HG03064 (cell line): Measurements from ENCODE around the gene AUTS2.

ENCODE experiments used
- ATAC-seq: cut with Tn5 transposase; IDR thresholded peaks from one replicate; pipeline ENCODE4 v1.9.1; 2021; ENCODE audit warnings: low read depth; ENCODE audit not compliant: unreplicated experiment

AUTS2 gene

DNA sequence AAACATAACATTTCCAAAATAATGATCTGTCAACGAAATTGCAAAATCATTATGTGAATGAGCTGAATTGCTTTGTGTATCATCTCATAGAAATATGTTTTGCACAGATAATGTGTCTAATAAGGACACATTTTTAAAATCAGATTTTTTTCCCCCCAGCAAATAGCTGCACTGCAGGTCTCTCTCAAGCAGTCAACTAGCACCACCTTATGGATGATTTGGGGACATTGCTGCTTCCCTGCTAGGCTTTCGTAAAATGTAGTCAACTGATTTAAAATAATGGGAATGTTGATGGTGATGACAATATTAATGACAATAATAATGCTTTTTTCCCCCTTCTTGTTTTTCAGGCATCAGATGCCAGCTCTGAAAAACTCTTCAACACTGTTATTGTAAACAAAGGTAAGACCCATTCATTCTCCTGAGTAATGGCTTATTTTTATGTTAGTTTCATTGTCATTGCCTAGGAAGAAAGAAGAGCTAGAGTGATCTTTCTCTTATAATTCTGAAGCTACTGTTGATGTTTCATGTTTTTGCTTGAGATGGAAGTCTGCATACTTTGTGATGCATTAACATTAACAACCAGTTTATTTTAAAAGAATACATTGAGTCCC is 1100.1 kb downstream of the AUTS2 start:
- ATAC-seq = no peak

DNA sequence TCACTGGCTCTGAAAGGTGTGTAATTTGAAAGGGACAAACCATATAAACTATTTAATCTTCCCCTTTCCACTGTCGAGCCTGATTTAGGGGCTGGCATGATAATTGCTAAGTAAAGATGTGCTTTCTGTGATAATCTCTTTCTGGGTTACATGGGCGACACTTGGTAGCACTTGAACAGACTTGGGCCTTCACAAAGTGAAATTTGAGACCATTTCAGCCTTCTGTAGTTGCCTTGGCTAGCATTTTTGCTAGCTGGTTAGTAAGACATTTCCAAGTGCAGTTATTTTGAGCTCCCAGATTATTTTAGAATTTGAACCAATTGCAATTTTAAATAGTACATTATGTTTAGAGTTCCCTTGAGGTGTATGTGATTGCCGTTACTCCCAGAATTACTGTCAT is 1101.0 kb downstream of the AUTS2 start:
- ATAC-seq = no peak

DNA sequence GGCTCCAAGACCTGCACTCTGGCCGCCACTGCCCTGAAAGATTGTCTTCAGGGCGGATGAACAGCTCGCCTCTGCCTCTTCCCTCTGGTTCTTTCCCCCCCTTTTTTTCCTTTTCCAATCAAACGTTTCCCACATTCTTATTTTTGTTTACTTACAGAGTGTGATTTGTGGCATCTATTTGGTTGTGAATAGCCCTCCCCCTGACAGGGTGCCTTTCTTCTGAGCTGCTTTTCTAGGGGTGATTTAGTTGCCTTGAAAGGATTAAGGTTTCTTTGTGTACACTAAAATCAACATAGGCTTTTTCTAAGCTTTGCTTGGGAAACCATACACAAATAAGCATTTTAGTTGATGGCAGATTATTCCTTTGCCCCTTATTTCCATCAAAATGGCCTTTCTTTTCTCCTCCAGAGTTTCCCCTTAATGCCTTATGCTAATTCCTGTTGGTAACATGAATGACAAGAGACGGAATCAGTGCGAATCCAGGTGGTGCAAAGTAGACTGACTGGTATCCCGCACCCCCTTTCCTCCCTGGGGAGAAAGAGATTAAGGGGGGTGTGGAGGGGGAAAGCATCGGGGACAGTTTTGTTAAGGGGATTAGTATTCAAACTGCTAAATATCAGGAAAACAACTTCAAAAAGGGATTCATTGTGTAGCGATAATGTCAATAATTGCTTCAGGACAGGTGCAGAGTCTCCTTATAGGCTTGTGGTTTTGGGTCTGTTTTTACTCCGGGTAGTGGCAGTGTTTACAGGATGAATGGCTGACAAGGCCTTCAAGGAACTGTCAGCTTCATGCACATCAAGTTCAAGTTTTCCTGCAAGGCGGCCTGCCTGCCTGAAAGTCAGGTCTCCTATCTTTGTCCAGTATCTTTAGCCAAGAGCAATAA is 1102.0 kb downstream of the AUTS2 start:
- ATAC-seq = no peak

DNA sequence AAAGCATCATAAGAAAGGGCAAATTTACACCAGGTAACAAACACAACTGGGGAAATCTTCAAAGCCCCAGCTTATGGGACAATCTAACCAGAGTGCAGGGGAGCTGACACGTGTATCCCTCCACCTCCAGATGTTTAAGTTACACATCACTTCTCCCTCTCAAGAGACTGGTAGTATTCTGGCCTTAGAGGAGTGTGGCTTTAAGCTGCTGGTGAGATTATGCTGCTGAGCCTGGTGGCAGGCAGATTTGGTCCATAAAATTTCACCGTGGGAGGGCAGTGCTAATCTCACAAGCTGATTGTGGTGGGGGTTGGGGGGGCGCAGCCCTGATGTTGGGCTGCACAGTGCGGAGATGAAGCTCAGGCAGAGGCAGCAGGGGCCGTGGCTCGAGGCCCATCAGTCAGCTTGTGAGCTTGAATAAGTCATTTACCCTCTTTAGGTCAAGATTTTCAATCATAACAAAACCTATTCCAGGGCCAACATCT is 1102.7 kb downstream of the AUTS2 start:
- no peak for ATAC-seq

DNA sequence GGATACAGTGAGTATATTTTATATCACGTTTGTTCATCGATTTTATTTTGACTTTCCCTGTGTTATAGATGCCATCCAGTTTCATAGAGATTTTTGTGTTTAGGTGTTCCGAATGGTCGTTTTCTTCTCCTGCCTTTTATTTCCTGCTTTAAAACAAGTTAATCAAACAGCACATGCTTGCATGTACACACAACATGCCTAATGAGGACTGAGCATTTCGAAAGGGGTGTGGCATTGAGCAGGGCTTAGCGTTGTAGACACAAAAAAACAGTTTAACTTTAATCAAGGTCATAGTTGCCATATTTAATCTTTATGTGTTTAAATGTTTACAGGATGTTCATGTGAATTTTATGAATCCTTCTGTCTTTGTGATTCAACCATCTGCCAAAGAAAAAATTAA is 1103.2 kb downstream of the AUTS2 start:
- ATAC-seq = no peak

DNA sequence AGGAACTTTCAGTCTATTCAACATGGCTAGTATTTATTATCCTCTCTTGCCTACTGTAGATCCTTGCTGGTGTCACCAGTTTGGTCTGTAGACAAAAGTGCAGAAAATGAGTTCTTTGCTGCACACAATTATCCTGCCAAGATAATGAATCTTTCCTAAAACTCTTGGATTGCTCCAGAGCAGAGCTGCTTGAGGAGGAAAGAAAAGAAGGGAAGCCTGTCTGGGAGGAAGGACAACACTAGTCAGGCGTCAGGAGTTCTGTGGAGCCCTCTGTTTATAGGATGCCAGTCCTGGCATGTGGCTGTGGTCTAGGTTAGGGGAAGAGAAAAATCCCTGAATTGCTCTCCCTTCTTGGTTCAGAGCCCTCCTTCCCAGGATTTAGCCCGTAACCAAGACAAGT is 1103.7 kb downstream of the AUTS2 start:
- no peak for ATAC-seq

DNA sequence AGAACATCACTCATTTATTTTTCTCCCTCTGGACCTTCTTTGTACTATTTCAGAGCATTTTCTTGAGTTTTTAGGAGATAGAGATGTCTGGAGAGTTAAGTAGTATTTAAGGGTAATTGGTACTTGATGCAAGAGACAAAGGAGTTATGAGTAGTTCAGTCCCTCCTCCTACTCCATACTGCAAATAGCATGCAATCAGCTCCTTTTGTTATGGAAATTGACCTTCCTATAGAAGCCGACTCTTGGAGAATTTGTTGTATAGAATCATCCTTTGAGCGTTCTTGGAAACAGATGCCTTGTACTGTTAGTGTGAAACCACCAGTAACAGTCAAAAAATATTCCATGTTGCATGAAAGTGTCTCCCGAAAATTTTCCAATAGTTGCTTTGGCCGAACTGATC is 1105.5 kb downstream of the AUTS2 start:
- ATAC-seq = no peak

DNA sequence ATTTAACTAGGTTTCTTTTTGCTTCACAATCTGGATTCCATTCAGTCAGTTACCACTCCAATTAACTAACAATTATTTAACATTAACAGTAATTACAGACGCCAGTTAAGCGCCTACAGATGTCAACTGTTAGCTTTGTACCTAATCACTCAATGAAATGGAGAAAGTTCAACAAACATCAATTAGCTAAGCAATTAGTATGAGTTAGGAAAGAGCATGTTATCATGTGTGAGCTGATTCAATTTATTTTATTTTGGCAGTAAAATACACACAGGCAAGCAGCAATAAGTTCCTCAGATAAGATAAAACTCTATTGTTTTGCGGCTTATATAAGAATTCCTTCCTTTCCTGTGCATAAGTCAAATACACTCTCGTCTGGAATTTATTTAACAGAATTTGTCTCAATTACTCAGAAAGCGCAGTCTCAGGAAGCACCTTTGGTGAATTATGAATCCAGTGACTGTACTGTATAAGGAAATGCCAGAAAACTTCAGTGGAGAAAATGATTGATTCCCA is 1106.6 kb downstream of the AUTS2 start:
- ATAC-seq = no peak

DNA sequence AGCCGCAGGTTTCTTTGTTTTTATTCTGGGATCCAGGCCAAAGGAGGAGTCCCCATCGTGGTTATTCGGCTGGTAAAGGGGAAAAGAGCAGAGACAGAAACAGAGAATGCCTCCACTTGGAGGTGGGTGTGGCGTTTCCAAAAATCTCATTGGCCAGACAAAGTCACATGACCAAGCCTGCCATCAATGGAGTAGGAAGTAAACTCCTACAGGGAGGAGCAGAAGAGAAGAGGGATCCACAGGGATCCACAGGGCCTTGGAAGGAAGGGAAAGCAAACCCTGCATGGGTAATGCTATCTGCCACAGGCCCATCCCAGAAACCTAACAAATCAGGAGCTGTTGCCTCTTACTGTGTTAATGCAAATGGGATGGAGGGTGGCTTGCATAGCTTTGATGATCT is 1107.9 kb downstream of the AUTS2 start:
- no peak for ATAC-seq

DNA sequence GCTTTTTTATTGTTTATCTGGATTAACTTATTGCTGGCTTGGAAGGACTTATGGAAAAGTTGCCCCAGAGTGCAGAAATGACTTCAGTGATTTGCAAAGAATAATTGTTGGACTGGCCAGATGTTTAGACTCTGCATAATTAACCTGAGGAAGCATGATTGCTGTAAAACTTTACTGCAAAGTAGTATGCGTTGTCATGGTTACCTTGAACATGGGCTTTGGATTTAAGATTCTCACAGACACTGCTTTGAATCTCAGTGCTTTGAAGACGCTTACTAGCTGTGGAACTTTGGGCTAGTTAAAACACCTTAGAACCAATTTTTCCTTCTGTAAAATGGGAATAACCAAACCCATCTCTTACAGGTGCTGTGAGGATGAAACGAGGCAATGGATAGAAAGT is 1108.4 kb downstream of the AUTS2 start:
- ATAC-seq = no peak

DNA sequence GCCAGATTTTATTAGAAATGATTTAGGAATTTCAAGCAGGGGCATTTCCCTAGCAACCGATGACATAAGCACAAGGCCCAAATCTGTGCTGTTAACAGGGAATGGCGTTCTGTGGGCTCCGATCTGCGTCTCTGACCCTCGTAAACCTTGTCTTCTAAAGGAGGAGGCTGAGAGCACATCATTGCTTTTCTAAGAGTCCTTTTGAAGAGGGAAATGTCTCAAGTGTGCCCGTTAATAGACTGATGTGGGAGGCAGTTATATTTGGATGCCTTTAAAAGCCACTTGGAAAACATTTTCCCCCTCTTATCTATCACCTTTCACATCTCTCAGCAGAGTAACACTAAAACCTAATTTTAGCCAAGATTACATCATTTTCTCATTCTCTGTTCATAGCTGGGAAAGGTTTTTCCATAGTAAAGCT is 1109.6 kb downstream of the AUTS2 start:
- no peak for ATAC-seq

DNA sequence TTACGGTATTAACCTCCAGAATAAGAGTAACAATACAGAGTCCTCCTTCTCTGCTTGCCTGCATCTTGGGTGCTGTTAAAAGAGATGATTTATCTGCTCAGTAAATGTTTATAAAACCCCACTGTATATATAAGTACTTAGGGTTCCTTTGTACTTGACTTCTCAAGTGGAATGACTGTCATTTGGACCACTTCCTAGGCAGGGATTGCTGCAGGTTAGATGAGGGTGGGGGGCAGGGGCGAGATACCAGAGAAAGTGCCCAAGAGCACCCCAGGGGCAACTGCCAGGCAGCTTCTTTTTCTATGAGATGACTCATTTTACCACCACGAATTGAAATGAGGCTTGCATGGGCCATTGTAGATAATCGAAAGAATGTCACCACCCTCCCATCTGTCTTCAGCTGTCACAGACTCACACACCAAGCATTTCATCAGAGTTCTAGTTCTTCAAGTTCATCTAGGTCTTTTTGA is 1111.8 kb downstream of the AUTS2 start:
- no peak for ATAC-seq

DNA sequence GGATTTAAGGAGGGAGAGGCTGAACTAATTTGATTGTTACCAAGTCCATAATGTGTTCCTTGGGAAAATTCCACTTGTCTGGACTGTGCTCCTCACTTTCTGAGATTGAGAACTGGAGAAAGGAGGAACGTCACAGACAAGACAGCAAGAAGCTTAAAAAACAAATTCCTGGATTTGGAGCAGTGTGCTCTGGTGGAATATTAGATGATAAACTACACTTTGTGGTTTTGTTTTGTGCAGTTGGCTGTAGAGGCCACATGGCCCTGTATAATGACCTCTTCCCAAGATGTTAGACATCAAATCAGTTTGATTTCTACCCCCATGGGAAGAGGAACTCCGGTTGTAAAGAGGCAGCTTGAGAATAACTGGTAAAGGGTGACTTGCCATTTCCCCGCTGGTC is 1112.4 kb downstream of the AUTS2 start:
- ATAC-seq = no peak

DNA sequence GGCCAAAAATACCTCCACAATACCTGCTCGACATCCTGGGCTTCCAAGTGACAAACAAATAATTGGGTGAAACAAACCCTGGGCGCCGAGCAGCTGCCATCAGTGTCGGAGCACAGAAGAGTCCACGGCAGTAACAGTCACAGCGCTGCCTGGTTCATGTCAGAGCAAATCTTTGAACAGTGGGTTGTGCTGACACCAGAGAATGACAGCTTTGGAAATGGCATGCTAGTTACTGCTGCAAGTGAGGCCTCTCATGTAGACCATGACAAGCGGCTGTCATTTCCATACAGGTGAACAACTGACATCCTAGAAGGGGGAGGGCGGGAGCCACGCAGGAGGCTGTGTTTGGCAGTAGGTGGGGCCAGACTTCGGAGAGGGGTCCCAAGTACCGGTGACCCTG is 1113.2 kb downstream of the AUTS2 start:
- ATAC-seq = no peak

DNA sequence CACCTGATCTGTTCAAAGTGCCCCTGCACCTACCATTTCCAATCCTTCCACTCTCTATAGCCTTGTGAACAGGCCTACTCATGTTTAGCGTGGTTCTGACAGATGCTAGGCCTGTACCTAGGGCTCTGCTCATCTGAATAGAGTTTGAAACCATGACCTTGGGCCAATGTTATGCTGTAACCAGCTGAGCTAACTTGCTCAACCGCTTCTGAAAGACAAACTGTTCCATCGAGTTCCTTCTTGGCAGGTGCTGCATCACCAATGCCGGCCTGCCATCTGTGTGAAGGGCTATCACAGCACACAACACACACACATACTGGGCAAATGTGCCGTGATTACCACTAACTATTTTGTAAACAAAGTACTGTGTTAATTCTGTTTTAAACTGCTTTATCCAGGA is 1114.7 kb downstream of the AUTS2 start:
- no peak for ATAC-seq

DNA sequence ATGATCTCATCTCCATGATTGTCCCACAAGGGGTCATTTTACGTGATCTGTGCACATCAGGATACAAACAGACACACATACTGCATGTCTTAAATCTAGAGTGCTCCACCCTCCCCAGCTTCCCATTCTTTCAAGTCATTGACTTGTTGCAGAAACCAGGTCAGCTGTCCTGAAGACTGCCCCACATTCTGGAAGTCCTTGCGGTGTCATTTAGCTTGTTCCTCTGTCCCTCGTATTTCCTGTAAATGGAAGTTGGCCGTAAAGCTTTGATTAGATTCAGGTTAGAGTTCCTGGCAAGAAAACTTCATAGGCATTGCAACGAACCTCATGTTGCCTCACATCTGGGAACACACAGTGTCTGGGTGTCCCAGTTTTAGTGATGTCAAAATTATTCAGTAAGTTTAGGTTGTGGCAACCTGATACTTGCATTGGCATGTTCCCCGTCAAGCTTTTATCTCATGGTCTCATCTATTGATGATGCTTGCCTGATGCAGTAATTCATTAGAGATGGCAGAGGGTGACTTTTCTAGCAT is 1116.3 kb downstream of the AUTS2 start:
- no peak for ATAC-seq

DNA sequence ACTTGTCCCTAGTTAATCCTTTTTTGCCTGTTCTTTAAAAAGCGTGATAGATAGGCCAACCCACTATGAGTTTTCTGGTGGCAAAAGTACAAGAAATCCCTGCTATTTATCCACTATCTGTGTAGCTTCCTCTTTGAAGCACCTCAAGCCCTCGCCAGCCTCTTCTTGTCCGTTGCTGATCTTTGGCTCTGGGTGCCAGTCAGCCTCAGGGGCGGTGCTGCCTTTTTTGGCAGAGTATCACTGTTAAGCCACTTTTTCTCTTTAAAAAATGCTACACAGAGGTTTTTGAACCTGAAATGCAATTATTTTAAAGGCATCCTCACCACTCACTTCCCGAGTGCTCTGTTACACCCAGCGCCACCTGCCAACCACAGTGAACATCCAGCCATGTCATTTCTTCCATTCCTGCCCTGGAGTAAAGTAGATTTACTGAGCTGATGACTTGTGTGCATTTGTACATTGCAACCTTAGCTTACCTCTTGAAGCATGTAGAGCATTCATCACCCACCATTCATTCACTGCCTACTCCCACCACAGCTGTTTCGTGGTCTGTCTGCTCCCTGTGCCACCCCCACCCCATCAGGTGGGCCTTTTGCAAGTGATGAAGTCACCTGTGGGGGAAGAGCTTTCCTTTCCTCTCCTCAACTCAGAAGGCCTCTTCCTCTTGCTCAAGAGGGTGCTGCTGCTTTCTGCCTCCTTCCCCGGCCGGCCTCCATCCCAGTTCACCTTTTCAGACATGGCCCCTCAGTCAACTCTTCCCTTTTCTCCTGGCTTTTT is 1119.5 kb downstream of the AUTS2 start:
- no peak for ATAC-seq

DNA sequence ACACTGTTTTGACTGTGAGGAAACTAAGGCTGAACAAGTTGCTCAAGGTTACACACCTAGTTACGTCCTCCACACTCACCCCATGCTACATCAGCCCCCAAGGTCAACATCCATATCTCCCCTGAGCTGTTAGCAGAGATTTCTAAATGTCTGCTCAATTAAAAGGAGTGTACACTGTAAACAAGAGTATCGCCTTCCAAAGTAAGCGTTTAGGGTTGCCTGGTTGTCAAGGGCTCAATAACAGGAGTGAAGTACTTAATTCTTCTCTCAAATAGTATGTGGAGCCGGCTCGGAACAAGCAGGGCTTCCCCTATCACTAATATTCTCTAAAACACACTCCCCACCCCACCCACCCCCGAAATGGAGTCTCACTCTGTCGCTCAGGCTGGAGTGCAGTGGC is 1120.8 kb downstream of the AUTS2 start:
- no peak for ATAC-seq

DNA sequence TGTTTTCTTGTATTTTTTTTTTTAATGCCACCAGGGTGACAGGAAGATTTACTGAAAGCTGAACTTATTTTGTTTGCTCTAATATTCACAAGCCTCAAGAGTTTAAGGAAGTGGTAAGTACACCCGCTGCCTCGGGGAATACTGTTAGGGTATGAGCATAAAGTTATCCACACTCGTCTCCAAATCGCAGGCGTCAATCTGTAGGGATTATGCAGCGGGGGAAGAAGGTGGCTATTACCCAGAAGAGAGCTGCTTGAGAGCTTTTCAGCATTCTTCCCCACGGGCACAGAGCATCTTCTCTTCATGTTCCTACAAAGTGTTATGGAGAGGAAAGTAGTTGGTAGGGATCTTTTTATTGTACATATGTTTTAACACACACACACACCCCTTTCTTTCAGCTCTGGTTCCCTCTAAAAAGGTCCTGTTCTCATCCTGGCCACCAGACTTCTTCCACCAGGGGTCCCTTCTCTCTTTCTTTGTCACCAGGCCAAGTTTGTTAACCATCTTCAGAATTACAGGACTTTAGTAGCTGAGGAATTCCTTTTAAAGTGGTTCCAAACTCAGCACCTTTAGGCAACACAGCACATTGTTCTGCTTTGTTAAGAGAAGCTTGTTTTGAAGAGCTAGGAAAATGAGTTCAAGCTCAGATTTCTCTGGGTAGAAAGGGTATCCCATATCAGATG is 1122.1 kb downstream of the AUTS2 start:
- ATAC-seq = no peak

DNA sequence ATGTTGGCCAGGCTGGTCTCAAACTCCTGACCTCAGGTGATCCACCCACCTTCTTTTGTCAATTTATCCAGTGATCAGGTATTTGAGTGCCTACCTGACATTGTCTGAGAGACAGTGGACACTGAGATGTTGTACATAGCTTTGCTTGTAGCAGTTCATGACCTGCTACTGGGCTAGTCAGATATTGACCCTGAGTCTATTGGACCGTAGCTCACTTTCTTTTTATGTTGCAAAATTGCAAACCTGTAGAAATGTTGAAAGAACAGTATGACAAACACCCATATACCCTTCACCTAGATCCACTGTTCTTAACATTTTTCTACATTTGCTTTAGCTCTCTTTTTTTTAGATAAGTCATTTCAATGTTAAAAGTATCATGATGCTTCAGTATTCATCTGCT is 1123.2 kb downstream of the AUTS2 start:
- no peak for ATAC-seq
